Measurements from ENCODE around the gene AQP12A.
A peak's percentile ranks its signal among the peaks of the same experiment; 100 is the strongest.
"Not testable (repeated sequence)": the region's sequence is repeated elsewhere in the genome, so short reads cannot be mapped to it uniquely, and the experiment has no call there.

AQP12A gene

DNA sequence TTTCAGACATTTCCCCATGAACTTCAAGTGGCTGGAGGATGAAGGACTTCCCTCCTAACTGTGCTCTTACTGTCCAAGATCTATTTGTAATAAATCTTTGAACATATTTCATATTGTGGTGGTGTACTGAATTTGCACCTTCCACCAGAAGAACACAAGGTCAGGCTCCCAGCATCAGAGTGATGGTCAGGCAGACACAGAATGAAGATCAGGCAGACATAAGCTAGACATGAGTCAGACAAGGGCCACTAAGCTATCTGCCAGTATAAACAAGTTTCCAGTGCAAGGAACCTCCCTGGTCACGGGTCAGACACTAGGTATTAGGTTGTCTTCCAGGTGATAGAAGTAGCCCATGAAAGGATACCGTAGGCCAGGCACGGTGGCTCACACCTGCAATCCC lies 29.0 kb upstream of the AQP12A start:
- DNase-seq = no peak

GRCh38 chr2:240663546-240664190 lies 28.0 kb upstream of the AQP12A start:
- DNase-seq = no peak

DNA sequence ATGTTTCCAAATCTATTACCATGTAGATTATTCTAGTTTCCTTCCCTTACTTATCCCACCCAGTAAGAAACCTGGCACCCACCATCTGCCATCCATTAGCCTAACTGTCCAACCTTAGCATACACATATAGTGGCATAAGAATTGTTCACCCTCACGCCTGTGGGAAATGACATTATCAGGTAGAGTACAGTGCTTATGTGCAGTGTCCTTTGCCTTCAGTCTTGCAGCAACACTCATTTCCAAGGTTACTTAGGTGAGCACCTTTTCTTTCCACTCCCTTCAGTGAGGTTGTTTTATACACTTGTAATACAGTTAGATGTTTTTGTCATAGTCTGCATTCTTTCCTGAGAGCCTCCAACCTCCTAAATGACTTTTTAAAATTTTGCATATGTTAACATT lies 27.0 kb upstream of the AQP12A start:
- DNase-seq = no peak

DNA sequence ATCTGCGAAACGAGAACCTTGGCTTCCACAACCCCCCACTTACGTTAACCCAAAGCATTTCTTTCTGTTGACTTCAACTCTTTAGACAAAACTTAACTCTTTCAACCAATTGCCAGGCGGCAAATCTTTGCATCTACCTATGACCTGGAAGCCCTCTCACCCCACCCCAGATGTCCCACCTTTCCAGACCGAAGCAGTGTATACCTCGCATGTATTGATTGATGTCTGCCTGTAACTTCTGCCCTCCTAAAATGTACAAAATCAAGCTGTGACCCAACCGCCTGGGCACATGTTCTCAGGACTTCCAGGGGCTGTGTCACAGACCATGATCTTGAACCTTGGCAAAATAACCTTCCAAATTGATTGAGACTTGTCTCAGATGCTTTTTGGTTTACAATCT lies 21.3 kb upstream of the AQP12A start:
- DNase-seq = no peak

DNA sequence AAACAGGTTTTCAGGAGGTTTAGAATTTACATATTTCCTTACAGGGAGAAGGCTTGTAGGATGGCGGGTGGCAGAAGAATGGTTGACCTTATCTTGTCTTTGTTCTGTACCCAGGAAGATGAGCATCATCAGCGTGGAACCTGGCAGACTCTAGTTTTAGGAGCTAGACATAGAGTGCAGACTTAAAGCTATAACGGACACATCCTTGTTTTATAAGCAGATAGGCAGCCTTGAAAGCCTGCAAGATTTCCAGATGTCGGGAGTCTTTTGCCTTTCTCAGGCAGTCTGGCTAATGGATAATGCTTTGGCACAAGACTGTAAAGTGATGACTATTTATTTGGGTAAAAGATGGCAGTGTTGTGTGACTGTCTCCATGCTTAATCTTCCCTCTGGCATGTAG lies 20.7 kb upstream of the AQP12A start:
- no peak for DNase-seq

GRCh38 chr2:240672076-240672700 lies 19.5 kb upstream of the AQP12A start:
- DNase-seq = no peak

DNA sequence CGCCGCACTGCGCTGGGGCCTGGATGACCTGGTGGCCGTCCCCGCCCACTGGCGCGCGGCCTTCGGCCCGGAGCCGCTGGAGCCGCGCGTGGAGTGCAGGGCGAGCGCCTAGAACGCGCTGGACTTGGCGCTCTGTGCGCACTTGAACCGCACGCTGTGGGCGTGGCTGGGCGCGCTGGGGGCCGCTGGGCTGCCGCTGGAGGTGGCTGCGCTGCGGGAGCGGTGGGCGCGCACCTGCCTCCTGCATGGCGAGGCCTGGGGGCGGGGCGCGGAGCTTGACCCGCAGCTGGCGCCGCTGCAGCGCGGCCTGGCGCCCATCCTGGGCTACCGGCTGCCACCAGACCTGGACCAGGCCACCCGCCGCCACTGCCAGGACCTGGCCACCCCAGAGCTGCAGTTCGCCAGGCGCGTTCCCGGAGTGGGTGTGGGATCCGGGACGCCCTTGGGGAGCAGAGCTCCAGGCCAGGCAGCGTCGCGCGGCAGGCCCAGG lies 18.9 kb upstream of the AQP12A start:
- no peak for DNase-seq

DNA sequence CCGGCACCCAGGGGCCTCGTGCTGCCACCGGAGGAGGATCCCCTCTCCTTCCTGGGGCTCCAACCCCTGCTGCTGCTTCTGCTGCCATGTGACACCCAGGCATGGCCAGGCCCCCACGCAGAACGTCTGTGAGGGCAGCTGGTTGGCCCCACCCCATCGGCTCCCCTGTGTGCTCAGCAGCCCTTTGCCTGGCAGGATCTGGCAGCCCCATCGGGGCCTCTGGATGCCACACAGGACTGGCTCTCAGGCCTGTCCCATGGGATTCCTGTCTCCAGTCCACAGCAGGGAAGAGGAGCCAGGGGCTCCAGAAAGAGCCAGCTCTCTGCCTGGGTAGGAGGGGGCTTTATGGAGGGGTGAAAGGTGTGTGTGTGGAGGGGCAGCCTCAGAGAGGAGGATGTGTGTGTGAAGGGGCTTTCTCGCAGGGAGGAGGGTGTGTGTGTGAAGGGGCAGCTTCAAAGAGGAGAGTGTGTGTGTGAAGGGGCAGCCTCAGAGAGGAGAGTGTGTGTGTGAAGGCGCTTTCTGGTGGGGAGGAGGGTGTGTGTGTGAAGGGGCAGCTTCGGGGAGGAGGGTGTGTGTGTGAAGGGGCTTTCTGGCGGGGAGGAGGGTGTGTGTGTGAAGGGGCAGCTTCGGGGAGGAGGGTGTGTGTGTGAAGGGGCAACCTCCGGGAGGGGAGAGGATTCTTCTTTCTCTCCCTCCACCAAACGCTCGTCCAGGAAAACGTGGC lies 17.0 kb upstream of the AQP12A start:
- DNase-seq = not testable (repeated sequence)

DNA sequence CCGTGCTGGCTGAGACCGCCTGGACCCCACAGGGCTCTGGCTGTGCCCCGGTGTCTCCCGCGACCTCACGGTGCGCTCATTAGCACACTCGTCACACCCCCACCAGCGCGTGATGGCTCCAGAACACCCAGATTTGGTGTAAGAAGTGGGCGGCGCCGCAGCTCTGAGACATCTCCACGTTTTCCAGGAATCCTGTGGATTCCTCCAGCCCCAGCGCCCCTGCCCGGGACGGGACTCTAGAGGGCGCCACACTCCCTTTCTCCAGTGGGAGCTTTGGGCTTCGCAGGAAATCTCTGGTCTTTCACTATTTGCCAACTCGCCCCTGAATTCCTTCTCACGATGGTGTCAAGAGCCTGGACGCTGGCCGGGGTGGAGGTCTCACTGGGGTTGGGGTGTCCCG lies 16.3 kb upstream of the AQP12A start:
- DNase-seq = not testable (repeated sequence)

- not testable (repeated sequence) for DNase-seq
Measured at GRCh38 chr2:240678043-240678442, 13.6 kb upstream of the AQP12A start.

GRCh38 chr2:240678909-240679308 lies 12.8 kb upstream of the AQP12A start:
- DNase-seq = not testable (repeated sequence)

- not testable (repeated sequence) for DNase-seq
Measured at GRCh38 chr2:240680185-240680584, 11.5 kb upstream of the AQP12A start.

DNA sequence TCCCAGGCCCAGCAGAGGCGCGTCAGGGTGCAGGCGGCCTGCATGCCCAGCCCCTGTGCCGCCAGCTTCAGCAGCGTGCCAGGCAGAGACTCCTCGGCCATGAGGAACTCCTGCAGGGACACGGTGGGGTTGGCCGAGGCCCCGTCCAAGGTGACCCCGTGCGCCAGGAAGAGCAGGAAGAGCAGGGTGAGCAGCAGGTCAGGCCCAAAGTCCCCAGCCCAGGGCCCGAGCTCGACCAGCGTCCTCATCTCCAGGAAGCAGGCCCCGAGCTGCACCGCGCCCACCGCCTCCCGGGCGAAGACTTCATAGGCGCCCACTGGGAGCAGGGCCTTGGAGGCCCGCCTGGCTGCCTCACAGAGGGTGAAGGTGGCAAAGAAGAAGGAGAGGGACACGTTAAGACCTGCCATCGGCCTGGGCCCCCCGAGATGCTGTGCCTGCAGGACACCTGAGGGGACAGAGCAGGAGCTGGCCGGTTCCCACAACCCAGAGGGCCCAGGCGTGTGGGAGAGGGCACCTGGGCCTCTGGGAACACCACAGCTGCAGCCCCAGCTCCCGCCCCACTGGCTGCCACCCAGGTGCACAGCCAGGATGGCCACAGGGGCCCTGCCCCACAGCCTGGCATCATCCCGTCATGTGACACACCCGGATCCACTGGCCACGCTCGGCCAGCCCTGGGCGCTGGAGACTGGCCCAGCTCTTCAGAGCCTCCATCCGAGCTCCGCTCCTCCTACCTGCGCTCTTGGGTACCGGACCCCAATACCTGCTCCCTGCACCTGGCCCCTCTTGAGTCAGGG lies 9.0 kb upstream of the AQP12A start, which contains the start of gene AQP12B:
TSS of gene AQP12B (minus strand) at position 455 of the 794 bp plus-strand sequence. CDS start at position 407, 48 bp downstream.
- not testable (repeated sequence) for DNase-seq

GRCh38 chr2:240683329-240683979 lies 8.2 kb upstream of the AQP12A start:
- DNase-seq = not testable (repeated sequence)

- DNase-seq = not testable (repeated sequence)
Measured at GRCh38 chr2:240683980-240684728, 7.5 kb upstream of the AQP12A start.

DNA sequence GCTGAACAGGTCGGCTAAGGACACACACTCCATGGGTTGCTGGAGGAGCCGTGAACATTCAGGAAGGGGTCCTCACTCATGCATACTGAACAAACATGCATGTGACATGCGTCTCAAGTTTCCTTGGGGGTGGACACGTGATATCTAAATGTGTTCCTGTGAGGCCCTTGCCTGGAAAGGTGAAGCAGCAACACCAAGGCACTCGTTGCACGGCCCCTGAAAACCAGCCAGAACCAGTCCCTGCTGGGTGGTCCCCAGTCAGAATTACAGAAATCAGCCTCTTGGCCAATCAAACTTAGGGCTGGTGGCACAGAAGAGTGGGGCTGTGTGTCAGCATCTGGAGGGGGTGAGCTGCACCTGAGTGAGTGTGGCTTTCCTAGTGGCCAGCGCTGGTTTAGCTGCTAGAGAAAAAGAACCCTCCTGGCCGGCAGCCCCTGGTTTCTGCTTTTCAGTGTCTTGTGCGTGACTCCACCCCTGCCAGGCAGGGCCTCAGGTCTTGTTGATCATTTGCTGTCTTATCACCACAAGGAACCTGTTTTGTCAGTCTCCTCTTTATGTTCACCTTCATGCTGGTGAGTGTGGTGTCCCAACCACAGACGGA lies 5.8 kb upstream of the AQP12A start:
- DNase-seq = peak; percentile 66

DNA sequence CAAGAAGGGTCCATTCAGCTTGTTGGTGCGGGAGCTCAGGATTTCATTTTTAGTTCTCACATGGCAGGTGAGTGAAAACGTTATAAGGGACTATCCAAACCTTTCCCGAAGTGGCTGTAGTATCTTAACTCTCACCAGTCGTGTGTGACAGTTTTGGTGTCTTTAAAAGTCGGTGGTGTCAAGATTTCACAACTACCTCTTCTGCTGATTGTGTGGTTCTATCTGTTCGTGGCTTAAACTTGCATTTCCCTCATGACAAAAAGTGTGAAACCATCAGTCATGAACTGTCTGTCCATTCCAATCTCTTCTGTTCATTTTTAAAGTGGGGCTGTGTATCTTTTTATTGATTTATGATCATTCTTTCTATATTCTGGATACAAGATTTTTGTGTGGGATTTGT lies 5.2 kb upstream of the AQP12A start:
- no peak for DNase-seq

DNA sequence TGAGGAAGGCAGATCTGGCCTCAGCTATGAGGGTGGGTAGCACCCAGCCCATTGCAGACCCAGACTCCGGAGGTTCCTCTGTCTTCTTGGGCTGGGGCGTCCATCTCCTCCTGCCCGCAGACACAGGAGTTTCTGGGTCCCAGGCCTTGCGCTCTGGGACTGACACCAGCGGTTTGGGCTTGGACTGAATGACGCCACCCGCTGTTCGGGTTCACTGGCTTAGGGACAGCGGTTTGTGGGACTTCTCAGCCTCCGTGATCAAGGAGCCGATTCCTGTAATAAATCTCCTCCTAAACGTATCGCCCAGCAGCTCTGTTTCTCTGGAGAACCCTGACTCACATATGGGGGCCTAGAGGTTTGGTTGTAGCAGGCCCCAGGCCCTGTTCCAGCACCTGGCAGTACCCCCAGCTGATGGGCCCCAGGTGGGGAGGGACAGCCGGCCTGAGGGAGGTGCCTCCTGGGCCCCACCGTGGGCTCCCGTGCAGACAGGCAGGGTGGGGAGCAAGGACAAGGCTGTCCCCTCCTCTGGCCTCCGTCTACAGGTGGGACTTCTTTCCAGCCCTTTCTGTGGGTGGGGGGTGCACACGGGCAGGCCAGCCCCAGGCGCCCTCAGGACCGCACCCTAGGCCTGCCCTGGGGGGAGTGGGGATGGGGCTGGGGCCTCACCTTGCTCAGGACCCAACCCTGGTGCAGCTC lies 4.5 kb upstream of the AQP12A start:
- DNase-seq = peak; percentile 56

- DNase-seq = no peak
Measured at GRCh38 chr2:240687741-240688552, 3.7 kb upstream of the AQP12A start.

Measured in right kidney (tissue), 1 donor.